Smooth muscle cell (in vitro differentiated cells): Measurements from ENCODE around the gene LNX2. TPM values are rescaled to one million over a fixed set of nuclear protein-coding genes. Genes with fewer than 3 reads are reported as not detected.

ENCODE experiments used
- DNase-seq: peaks from one replicate; lab custom pipeline; 2025; ENCODE audit not compliant: unreplicated experiment; lab: John Stamatoyannopoulos, UW
- H2AFZ ChIP-seq: fragments of 200-600 bp; sonication (generic); 2 replicates; pipeline ENCODE4 v1.6.0; 2016; ENCODE audit warnings: antibody characterized with exemption, low read depth, mild to moderate bottlenecking
- H3F3A ChIP-seq: fragments of 200-600 bp; sonication (generic); 2 replicates; pipeline ENCODE4 v1.6.0; 2017; ENCODE audit warnings: antibody characterized with exemption, low read depth
- H3K27ac ChIP-seq: fragments of 200-600 bp; sonication (generic); 2 replicates; pipeline ENCODE4 v1.5.1; 2016; ENCODE audit warnings: low read depth, mild to moderate bottlenecking
- H3K27me3 ChIP-seq: fragments of 200-600 bp; sonication (generic); 2 replicates; pipeline ENCODE4 v1.6.1; 2016; ENCODE audit warnings: low read depth, mild to moderate bottlenecking
- H3K36me3 ChIP-seq: fragments of 200-600 bp; sonication (generic); 2 replicates; pipeline ENCODE4 v1.5.1; 2016; ENCODE audit warnings: low read depth
- H3K4me1 ChIP-seq: fragments of 200-600 bp; sonication (generic); 2 replicates; pipeline ENCODE4 v1.5.1; 2016; ENCODE audit warnings: low read depth
- H3K4me2 ChIP-seq: fragments of 200-600 bp; sonication (generic); 2 replicates; pipeline ENCODE4 v1.6.0; 2016; ENCODE audit warnings: mild to moderate bottlenecking
- H3K4me3 ChIP-seq: fragments of 200-600 bp; sonication (generic); 2 replicates; pipeline ENCODE4 v1.5.1; 2016; ENCODE audit warnings: mild to moderate bottlenecking
- H3K79me2 ChIP-seq: fragments of 200-600 bp; sonication (generic); 2 replicates; pipeline ENCODE4 v1.6.0; 2016; ENCODE audit warnings: low read depth, mild to moderate bottlenecking
- H3K9ac ChIP-seq: fragments of 200-600 bp; sonication (generic); 2 replicates; pipeline ENCODE4 v1.6.0; 2016; ENCODE audit warnings: low read depth
- H3K9me3 ChIP-seq: fragments of 200-600 bp; sonication (generic); replicated peaks from 2 replicates; pipeline ENCODE4 v1.5.1; 2016; ENCODE audit warnings: low read depth
- H4K20me1 ChIP-seq: fragments of 200-600 bp; sonication (generic); 2 replicates; pipeline ENCODE4 v1.6.0; 2016; ENCODE audit warnings: low read depth
- CTCF ChIP-seq: fragments of 200-600 bp; sonication (generic); IDR thresholded peaks from 2 replicates; pipeline ENCODE4 v1.5.1; 2017; ENCODE audit warnings: borderline replicate concordance, mild to moderate bottlenecking, antibody characterized with exemption; ENCODE audit not compliant: insufficient read depth, poor library complexity, severe bottlenecking
- WGBS: methylation state at CpG from one replicate; pipeline ENCODE4 v1.1.7; 2016; ENCODE audit warnings: low lambda C conversion rate; 5-methylcytosine and 5-hydroxymethylcytosine counted together
- polyA plus RNA-seq: library from polyadenylated mRNA; unstranded; fragments of >200 nt; fragmentation: Nextera tagmentation; extraction: Ambion mirVana; gene quantifications from 2 replicates; pipeline ENCODE4 v1.2.1, GENCODE V29; 2016
- total RNA-seq: library from RNA; depleted of rRNA; stranded (reverse); fragments of >200 nt; gene quantifications from 2 replicates; pipeline ENCODE4 v1.2.3, GENCODE V29; 2014

LNX2 gene
- total and polyA plus RNA-seq, 2 experiments from 2014 or later = 5.5 to 7.3 TPM

DNA sequence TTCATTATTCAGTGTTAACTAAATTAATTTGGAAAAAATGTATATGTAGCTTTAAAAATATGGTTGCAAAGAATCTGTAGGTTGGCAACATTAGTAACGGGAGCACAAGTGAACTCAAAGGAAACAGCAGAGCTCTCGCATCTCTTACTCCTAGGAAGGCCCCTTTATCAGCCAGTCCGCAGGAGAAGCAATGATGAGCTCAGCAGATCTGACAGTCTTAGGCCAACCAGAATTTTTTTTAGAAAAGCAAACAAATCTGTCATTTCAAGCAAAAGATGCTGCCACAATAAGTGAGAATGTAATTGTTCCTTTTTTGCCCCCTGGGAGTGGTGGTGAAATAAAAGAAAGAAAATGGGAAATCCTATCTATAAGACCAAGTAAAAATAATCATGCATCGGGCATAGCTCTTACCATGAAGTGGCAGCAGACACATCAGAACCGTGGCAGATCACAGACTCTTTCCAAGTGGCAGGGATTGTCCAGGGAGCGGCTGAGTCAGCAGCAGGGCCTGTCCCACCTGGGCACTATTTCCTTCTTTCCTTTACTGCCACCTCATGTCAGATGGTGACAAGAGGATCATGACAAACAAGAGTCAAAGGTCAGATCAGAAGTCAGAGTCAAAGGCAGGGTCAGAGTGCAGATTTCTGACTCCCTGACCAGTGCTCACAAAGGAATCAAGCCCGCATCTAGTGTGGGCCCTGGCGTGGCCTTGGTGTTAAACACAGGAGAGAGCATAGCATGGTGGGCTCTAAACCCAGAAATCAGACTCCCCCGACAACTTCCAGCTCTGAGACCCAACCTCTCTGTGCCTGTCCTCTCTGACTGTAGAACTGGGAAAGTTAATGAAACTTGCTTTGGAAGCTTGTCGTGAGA, 86.0 kb downstream of the LNX2 start:
- Histone ChIP-seq H2AFZ (no peak overlapping the region), H3K4me2 (no peak overlapping the region), H3K4me1 (no peaks in the 10 kb centered on the region), H3F3A (no peaks in the 10 kb centered on the region), H3K79me2 (no peaks in the 10 kb centered on the region), H3K9ac (no peak overlapping the region), H4K20me1 (no peaks in the 10 kb centered on the region), H3K27me3 (no peaks in the 10 kb centered on the region), H3K27ac (no peak overlapping the region), H3K9me3 (no peaks in the 10 kb centered on the region), H3K36me3 (no peaks in the 10 kb centered on the region), H3K4me3 (no peak overlapping the region)
- 89% methylated on average over 10 of the region's 10 CpGs for WGBS
- DNase-seq = no peak
- no peak for TF ChIP-seq CTCF

- peak overlapping the region; percentile 17 for H2AFZ ChIP-seq
- H3K9me3 ChIP-seq = no peaks in the 10 kb centered on the region
- no peak overlapping the region for H3K9ac ChIP-seq
- no peaks in the 10 kb centered on the region for H4K20me1 ChIP-seq
- H3F3A ChIP-seq = no peaks in the 10 kb centered on the region
- peak overlapping the region; percentile 24 for H3K4me3 ChIP-seq
- no peaks in the 10 kb centered on the region for H3K36me3 ChIP-seq
- peak; percentile 41 for DNase-seq
- H3K27me3 ChIP-seq = no peaks in the 10 kb centered on the region
- no peak overlapping the region for H3K27ac ChIP-seq
- WGBS = 19% methylated on average over 18 of the region's 19 CpGs
- H3K4me1 ChIP-seq = no peaks in the 10 kb centered on the region
- H3K79me2 ChIP-seq = no peaks in the 10 kb centered on the region
- H3K4me2 ChIP-seq = peak overlapping the region; percentile 69
- TF ChIP-seq CTCF = peak; percentile 95
Observed at GRCh38 chr13:27533155-27533643, 87.1 kb downstream of the LNX2 start.

DNA sequence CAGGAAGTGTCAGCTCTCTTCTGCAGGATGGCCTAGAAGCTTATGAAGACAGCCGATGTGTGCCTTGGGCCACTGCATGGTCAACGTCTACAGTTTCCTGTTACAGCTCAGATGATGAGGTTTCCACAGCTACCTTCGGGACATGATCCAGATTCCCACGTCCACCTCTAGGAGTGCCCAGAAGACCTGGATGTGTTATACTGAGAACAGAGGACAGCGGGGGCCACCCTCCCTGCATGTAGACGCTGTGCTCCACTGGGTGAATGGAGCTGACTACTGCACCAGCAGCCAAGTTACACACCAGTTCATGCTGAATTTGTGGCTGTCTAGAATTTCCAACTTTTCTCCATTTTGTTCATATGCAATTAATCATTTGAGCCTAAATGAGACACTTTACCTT, 91.4 kb downstream of the LNX2 start:
- Histone ChIP-seq H3K4me3 (no peak overlapping the region), H3F3A (no peaks in the 10 kb centered on the region), H3K4me2 (no peak overlapping the region), H4K20me1 (no peaks in the 10 kb centered on the region), H2AFZ (no peak overlapping the region), H3K4me1 (no peaks in the 10 kb centered on the region), H3K36me3 (no peaks in the 10 kb centered on the region), H3K9ac (no peak overlapping the region), H3K27ac (no peak overlapping the region), H3K79me2 (no peaks in the 10 kb centered on the region), H3K9me3 (no peaks in the 10 kb centered on the region), H3K27me3 (no peaks in the 10 kb centered on the region)
- no peak for TF ChIP-seq CTCF
- WGBS = 98% methylated on average over 6 of the region's 6 CpGs
- DNase-seq = no peak
